ENCODE data around the gene ACO2.

The ACO2 gene

GRCh38 chr22:41498303-41498835, 29.5 kb downstream of the ACO2 start:
- no peak for TF ChIP-seq CTCF (IDR thresholded peaks at IDR 0.05)

DNA sequence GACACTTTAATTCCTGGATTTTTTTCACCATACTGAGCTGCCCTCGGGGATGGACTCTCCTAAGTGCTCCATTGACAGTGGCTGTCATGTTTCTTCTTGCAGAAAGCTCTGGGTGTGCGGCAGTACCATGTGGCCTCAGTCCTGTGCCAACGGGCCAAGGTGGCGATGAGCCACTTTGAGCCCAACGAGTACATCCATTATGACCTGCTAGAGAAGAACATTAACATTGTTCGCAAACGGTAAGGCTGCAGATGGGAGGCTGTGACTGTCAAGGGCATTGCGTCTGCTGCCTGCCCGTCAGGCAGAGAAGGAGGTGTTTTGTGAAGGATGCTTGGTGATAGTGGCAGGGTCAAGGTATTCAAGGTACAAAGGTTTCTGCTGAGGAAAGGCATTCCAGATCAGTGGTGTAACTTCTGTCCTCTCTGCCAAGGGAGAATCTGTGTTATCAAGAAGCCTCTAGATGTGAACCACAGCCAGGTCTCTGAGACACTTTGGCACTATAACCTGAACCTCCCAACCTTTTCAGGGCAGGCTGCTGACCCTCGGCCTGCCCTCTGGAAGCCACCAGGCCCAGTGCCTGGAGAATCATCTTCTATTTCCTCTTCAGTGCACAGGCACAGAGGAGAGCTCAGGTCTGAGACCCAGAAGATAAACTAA, 30.8 kb downstream of the ACO2 start:
- no peak for TF ChIP-seq CTCF (IDR thresholded peaks at IDR 0.05)

- TF ChIP-seq CTCF (IDR thresholded peaks at IDR 0.05): no peak
Measured at GRCh38 chr22:41500303-41500702, 31.4 kb downstream of the ACO2 start.

DNA sequence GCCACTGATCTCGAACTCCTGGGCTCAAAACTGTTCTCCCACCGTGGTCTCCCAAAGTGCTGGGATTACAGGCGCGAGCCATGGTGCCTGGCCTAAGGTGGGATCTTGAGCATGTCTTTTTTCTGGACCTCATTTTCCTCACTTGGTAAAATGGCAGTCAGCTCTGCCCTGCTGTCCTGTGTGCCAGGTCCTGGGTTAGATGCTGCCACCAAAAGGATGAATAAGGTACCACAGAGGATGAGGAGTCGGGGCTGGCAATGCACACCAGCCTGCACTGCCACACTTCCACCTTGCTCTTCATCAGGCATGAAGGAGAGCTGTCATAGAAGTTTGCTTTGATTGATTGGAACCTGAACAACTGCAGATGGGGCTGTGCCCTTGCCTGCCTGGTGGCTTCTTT, 32.3 kb downstream of the ACO2 start:
- TF ChIP-seq CTCF (IDR thresholded peaks at IDR 0.05): peak; percentile 32; the same call in 1 of the 2 replicates

GRCh38 chr22:41504397-41504796, 35.5 kb downstream of the ACO2 start:
- TF ChIP-seq CTCF (IDR thresholded peaks at IDR 0.05): no peak

GRCh38 chr22:41504816-41505215, 35.9 kb downstream of the ACO2 start:
- no peak for TF ChIP-seq CTCF (IDR thresholded peaks at IDR 0.05)

GRCh38 chr22:41505511-41506220, 36.7 kb downstream of the ACO2 start:
- no peak for TF ChIP-seq CTCF (IDR thresholded peaks at IDR 0.05)

Measured in LNCAP (cell line).